PC-9 (cell line): ENCODE data around the gene IMMP2L. TPM values are rescaled to one million over a fixed set of nuclear protein-coding genes. Genes with fewer than 3 reads are reported as not detected.
"Not testable (repeated sequence)": the region's sequence is repeated elsewhere in the genome, so short reads cannot be mapped to it uniquely, and the experiment has no call there.

ENCODE experiments used
- BruUV-seq: library from RNA; stranded (reverse); fragments of 400-500 nt; replicated peaks from 2 replicates; lab custom pipeline; 2021; lab: Mats Ljungman, UMichigan
- CTCF ChIA-PET: fragments of 300-600 bp; sonication (Branson Sonifier 250); formaldehyde crosslinking; loops from one replicate; lab custom pipeline; 2022; ENCODE audit warnings: antibody characterized with exemption; lab: Charles Lee
- POLR2A ChIA-PET: fragments of 300-600 bp; sonication (Branson Sonifier 250); formaldehyde crosslinking; loops from one replicate; lab custom pipeline; 2022; ENCODE audit warnings: antibody characterized with exemption; ENCODE audit not compliant: unreplicated experiment; lab: Charles Lee
- DNase-seq, 2 experiments: peaks; one replicate each; pipeline versions ENCODE4 v3.0.0 to v3.0.0-alpha.2; 2015 to 2022; ENCODE audit warnings: mixed read lengths in 1 of 2
- H2AFZ ChIP-seq: fragments of 200-600 bp; sonication (generic); 2 replicates; pipeline ENCODE4 v1.8.1; 2017; ENCODE audit warnings: antibody characterized with exemption
- H3F3A ChIP-seq: fragments of 200-600 bp; sonication (generic); 2 replicates; pipeline ENCODE4 v1.8.1; 2017; ENCODE audit warnings: antibody characterized with exemption, mild to moderate bottlenecking, low read depth; ENCODE audit not compliant: insufficient read depth
- H3K27ac ChIP-seq: fragments of 200-600 bp; sonication (generic); 2 replicates; pipeline ENCODE4 v1.6.1; 2016; ENCODE audit warnings: mixed run types
- H3K27me3 ChIP-seq: fragments of 200-600 bp; sonication (generic); 2 replicates; pipeline ENCODE4 v1.6.1; 2016; ENCODE audit warnings: low read depth, mixed run types; ENCODE audit not compliant: insufficient read depth
- H3K36me3 ChIP-seq: fragments of 200-600 bp; sonication (generic); 2 replicates; pipeline ENCODE4 v1.6.1; 2016; ENCODE audit warnings: low read depth, mixed run types
- H3K4me1 ChIP-seq: fragments of 200-600 bp; sonication (generic); replicated peaks from 2 replicates; pipeline ENCODE4 v1.6.1; 2016; ENCODE audit warnings: mixed run types; ENCODE audit not compliant: insufficient read depth
- H3K4me2 ChIP-seq: fragments of 200-600 bp; sonication (generic); 2 replicates; pipeline ENCODE4 v1.6.1; 2017; ENCODE audit warnings: mixed run types
- H3K4me3 ChIP-seq: fragments of 200-600 bp; sonication (generic); 2 replicates; pipeline ENCODE4 v1.6.1; 2016; ENCODE audit warnings: mixed run types
- H3K79me2 ChIP-seq: fragments of 200-600 bp; sonication (generic); 2 replicates; pipeline ENCODE4 v1.6.1; 2017; ENCODE audit warnings: low read depth, mixed run types
- H3K9me2 ChIP-seq: fragments of 200-600 bp; sonication (generic); 2 replicates; pipeline ENCODE4 v1.8.1; 2017; ENCODE audit warnings: mild to moderate bottlenecking; ENCODE audit not compliant: insufficient read depth
- H3K9me3 ChIP-seq: fragments of 200-600 bp; sonication (generic); 2 replicates; pipeline ENCODE4 v1.8.1; 2016; ENCODE audit warnings: low read depth; ENCODE audit not compliant: insufficient read depth
- H4K20me1 ChIP-seq: fragments of 200-600 bp; sonication (generic); 2 replicates; pipeline ENCODE4 v1.8.1; 2017; ENCODE audit not compliant: insufficient read depth
- CTCF ChIP-seq: fragments of 200-600 bp; sonication (generic); conservative IDR thresholded peaks from 2 replicates; pipeline ENCODE4 v1.6.1; 2017; ENCODE audit warnings: mixed run types, antibody characterized with exemption, mild to moderate bottlenecking, moderate library complexity
- EZH2 ChIP-seq: fragments of 200-600 bp; sonication (generic); IDR thresholded peaks from 2 replicates; pipeline ENCODE4 v1.8.0; 2017; ENCODE audit warnings: antibody characterized with exemption, low read depth
- intact Hi-C: fragments of 100-400 bp; cut with micrococcal nuclease; formaldehyde crosslinking; loops from one replicate; pipeline ENCODE4 v1.10.0; 2022; ENCODE audit not compliant: unreplicated experiment
- total RNA-seq: library from RNA; stranded (reverse); gene quantifications from 2 replicates; pipeline ENCODE4 v1.2.3, GENCODE V29; 2021

Gene IMMP2L
- total RNA-seq, 1 experiment from 2014 or later = 40.5 TPM

- Histone ChIP-seq H3K4me2 (no peak overlapping the region), H3K36me3 (no peaks in the 10 kb centered on the region), H3K9me2 (no peaks in the 10 kb centered on the region), H2AFZ (no peak overlapping the region), H4K20me1 (no peaks in the 10 kb centered on the region), H3K4me3 (no peak overlapping the region), H3K27me3 (no peaks in the 10 kb centered on the region), H3K9me3 (no peaks in the 10 kb centered on the region), H3F3A (no peaks in the 10 kb centered on the region), H3K79me2 (no peaks in the 10 kb centered on the region), H3K27ac (no peak overlapping the region), H3K4me1 (no peaks in the 10 kb centered on the region)
- no peak for DNase-seq
- no TSS peak for BruUV-seq
- intact Hi-C loops = no loop called here
- CTCF ChIA-PET = no interaction called here
- POLR2A ChIA-PET = no interaction called here
- TF ChIP-seq CTCF (no peak), EZH2 (no peak)
Measured at GRCh38 chr7:111272092-111272491, 290.2 kb downstream of the IMMP2L start.

- H3K9me3 ChIP-seq, H3K4me1 ChIP-seq, H3K9me2 ChIP-seq, BruUV-seq, H3K4me2 ChIP-seq, DNase-seq, H3K27me3 ChIP-seq, H3K4me3 ChIP-seq, H2AFZ ChIP-seq, H3K79me2 ChIP-seq, H3F3A ChIP-seq, H3K27ac ChIP-seq, H4K20me1 ChIP-seq, POLR2A ChIA-PET, CTCF ChIA-PET, H3K36me3 ChIP-seq, intact Hi-C loops: not testable (repeated sequence)
Measured at GRCh38 chr7:111270794-111271193, 291.5 kb downstream of the IMMP2L start.

GRCh38 chr7:111268941-111269340 is 293.4 kb downstream of the IMMP2L start:
- H3K79me2 ChIP-seq = no peaks in the 10 kb centered on the region
- H3K4me3 ChIP-seq = no peak overlapping the region
- H3K4me2 ChIP-seq = no peak overlapping the region
- no TSS peak for BruUV-seq
- no peaks in the 10 kb centered on the region for H3K4me1 ChIP-seq
- no peaks in the 10 kb centered on the region for H3K9me2 ChIP-seq
- no peaks in the 10 kb centered on the region for H3F3A ChIP-seq
- no peak for DNase-seq
- intact Hi-C loops = no loop called here
- no peaks in the 10 kb centered on the region for H3K9me3 ChIP-seq
- H3K36me3 ChIP-seq = no peaks in the 10 kb centered on the region
- TF ChIP-seq EZH2 = no peak
- no peak for TF ChIP-seq CTCF
- H3K27me3 ChIP-seq = no peaks in the 10 kb centered on the region
- H4K20me1 ChIP-seq = no peaks in the 10 kb centered on the region
- POLR2A ChIA-PET = no interaction called here
- no peak overlapping the region for H3K27ac ChIP-seq
- CTCF ChIA-PET = no interaction called here
- H2AFZ ChIP-seq = no peak overlapping the region

DNA sequence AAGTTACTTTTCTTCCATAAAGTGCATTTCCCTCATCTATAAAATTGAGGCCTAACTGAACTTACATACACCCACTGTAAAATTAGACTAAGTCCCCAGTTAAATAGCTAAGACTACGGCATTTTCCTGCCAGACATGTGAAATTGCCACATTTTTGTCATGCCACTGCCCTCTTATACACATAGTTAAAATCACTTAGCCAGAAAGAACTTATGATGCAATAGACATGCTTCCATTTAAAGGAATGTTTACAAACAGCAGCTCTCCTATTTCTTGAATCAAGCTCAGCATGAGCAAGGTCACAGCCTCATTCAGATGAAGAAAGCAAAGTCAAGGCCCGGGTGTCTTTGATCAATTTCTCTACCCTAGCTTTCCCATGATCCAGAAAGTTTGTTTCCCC is 295.7 kb downstream of the IMMP2L start:
- no peaks in the 10 kb centered on the region for H3K9me3 ChIP-seq
- H3F3A ChIP-seq = no peaks in the 10 kb centered on the region
- H2AFZ ChIP-seq = no peak overlapping the region
- H4K20me1 ChIP-seq = no peaks in the 10 kb centered on the region
- H3K4me2 ChIP-seq = no peak overlapping the region
- TF ChIP-seq CTCF (no peak), EZH2 (no peak)
- no peak overlapping the region for H3K4me3 ChIP-seq
- H3K36me3 ChIP-seq = no peaks in the 10 kb centered on the region
- H3K27me3 ChIP-seq = no peaks in the 10 kb centered on the region
- peak in 1 of 2 experiments; percentile 48 for DNase-seq
- no peak overlapping the region for H3K27ac ChIP-seq
- H3K9me2 ChIP-seq = no peaks in the 10 kb centered on the region
- CTCF ChIA-PET = no interaction called here
- intact Hi-C loops = no loop called here
- H3K4me1 ChIP-seq = no peaks in the 10 kb centered on the region
- BruUV-seq = no TSS peak
- no peaks in the 10 kb centered on the region for H3K79me2 ChIP-seq
- POLR2A ChIA-PET = no interaction called here
